GM13976 (cell line): ENCODE measurements around the gene NAP1L2.
"Not testable (repeated sequence)": the region's sequence is repeated elsewhere in the genome, so short reads cannot be mapped to it uniquely, and the experiment has no call there.

Experiments
- DNase-seq: peaks from one replicate; pipeline ENCODE4 v3.0.0; 2012; ENCODE audit warnings: low spot score
- CTCF ChIP-seq: IDR thresholded peaks from 2 replicates; pipeline ENCODE4 v1.5.1; 2012; ENCODE audit warnings: borderline replicate concordance, mild to moderate bottlenecking; ENCODE audit not compliant: insufficient read depth; ENCODE audit errors: extremely low read depth, missing control alignments, control extremely low read depth
- in situ Hi-C: fragments of 300-500 bp; cut with MboI; formaldehyde crosslinking; loops from one replicate; pipeline ENCODE4 v1.12.0; 2022; ENCODE audit warnings: low sequenced_read_pairs, mixed read lengths, inconsistent platforms; ENCODE audit not compliant: unreplicated experiment

The NAP1L2 gene

GRCh38 chrX:73206366-73206765 lies 8.3 kb downstream of the NAP1L2 start:
- no peak for DNase-seq
- no peak for TF ChIP-seq CTCF
- in situ Hi-C loops: no loop called here

DNA sequence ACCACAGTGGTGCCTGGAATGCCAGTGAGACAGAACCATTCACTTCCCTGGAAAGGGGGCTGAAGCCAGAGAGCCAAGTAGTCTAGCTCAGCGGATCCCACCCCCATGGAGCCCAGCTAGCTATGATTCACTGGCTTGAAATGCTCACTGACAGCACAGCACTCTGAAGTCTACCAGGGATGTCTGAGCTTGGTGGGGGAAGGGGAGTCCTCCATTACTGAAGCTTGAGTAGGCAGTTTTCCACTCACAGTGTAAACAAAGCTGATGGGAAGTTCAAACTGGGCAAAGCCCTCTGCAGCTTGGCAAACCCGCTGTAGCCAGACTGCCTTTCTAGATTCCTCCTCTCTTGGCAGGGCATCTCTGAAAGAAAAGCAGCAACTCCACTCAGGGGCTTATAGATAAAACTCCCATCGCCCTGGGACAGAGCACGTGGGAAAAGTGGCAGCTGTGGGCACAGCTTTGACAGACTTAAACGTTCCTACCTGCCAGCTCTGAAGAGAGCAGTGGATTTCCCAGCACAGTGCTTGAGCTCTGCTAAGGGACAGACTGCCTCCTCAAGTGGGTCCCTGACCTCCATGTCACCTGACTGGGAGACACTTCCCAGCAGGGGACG lies 32.0 kb downstream of the NAP1L2 start:
- TF ChIP-seq CTCF: no peak

DNA sequence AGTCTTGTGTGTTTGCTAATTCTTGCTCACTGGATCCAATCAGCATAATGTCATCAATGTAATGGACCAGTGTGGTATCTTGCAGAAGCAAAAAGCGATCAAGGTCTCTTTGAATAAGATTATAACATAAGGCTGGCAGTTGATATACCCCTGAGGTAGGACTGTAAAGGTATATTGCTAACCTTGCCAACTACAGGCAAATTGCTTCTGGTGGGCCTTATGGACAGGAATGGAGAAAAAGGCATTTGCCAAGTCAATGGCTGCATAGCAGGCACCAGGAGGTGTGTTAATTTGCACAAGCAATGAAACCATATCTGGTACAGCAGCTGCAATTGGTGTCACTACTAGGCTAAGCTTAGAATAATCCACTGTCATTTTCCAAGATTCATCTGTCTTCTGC lies 45.7 kb downstream of the NAP1L2 start:
- in situ Hi-C loops, DNase-seq: not testable (repeated sequence)

More for the DNA sequence above, 32.0 kb downstream of the NAP1L2 start:
- no peak for DNase-seq
- in situ Hi-C loops: no loop called here
